ENCODE measurements around the gene RNF183. TPM values are rescaled to one million over a fixed set of nuclear protein-coding genes. Genes with fewer than 3 reads are reported as not detected.
A peak's percentile ranks its signal among the peaks of the same experiment; 100 is the strongest.

The RNF183 gene
- total and polyA plus RNA-seq, 9 of the 15 experiments (the other 6 are each of a cell fraction or from before 2014, with no cell fraction given), result 0.04 to 2.0 (median 0.16) TPM; not detected in 5

- TF ChIP-seq CCAR2 (IDR thresholded peaks at IDR 0.05; ENCODE audit: low read depth, low read length) (no peak), JUND (IDR thresholded peaks at IDR 0.05; ENCODE audit: borderline replicate concordance, low read depth, low read length) (no peak), JUND (tag; IDR thresholded peaks at IDR 0.05; ENCODE audit: borderline replicate concordance, low read depth, low read length) (peak; percentile 62; the same call in 1 of the 3 replicates), ZNF444 (CRISPR knock-in tag; IDR thresholded peaks at IDR 0.05) (peak; percentile 83), EP400 (IDR thresholded peaks at IDR 0.05) (no peak), ZNF57 (CRISPR knock-in tag; IDR thresholded peaks at IDR 0.05) (no peak), SAP30 (IDR thresholded peaks at IDR 0.05; ENCODE audit: borderline replicate concordance, insufficient read depth, low read depth, low read length, poor library complexity, severe bottlenecking) (no peak), ZNF740 (CRISPR knock-in tag; IDR thresholded peaks at IDR 0.05) (no peak), ZNF740 (tag; IDR thresholded peaks at IDR 0.05) (peak in 1 of 2 experiments; percentile 97; a peak in 2 of 4 replicates), CBX8 (IDR thresholded peaks at IDR 0.05; ENCODE audit: borderline replicate concordance, extremely low read depth, low read depth, low read length, poor library complexity, severe bottlenecking) (no peak), ADNP (tag; IDR thresholded peaks at IDR 0.05) (no peak), NONO (IDR thresholded peaks at IDR 0.05; ENCODE audit: low read depth in 2 of 2, low read length in 1 of 2) (no peak), ZNF79 (CRISPR knock-in tag; IDR thresholded peaks at IDR 0.05; ENCODE audit: low read depth) (peak; percentile 86), CXXC5 (CRISPR knock-in tag; IDR thresholded peaks at IDR 0.05) (peak; percentile 87), PHTF2 (CRISPR knock-in tag; IDR thresholded peaks at IDR 0.05) (peak; percentile 68; the same call in 1 of the 2 replicates), DDX20 (tag; IDR thresholded peaks at IDR 0.05; ENCODE audit: low read depth) (peak; percentile 96), HOMEZ (CRISPR knock-in tag; IDR thresholded peaks at IDR 0.05) (peak; percentile 91)
- TF ChIP-seq, protein P1, sequence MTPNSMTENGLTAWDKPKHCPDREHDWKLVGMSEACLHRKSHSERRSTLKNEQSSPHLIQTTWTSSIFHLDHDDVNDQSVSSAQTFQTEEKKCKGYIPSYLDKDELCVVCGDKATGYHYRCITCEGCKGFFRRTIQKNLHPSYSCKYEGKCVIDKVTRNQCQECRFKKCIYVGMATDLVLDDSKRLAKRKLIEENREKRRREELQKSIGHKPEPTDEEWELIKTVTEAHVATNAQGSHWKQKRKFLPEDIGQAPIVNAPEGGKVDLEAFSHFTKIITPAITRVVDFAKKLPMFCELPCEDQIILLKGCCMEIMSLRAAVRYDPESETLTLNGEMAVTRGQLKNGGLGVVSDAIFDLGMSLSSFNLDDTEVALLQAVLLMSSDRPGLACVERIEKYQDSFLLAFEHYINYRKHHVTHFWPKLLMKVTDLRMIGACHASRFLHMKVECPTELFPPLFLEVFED (CRISPR knock-in tag; conservative IDR thresholded peaks at IDR 0.05), result peak; percentile 65; the same call in 1 of the 2 replicates
- TF ChIP-seq, protein P2, sequence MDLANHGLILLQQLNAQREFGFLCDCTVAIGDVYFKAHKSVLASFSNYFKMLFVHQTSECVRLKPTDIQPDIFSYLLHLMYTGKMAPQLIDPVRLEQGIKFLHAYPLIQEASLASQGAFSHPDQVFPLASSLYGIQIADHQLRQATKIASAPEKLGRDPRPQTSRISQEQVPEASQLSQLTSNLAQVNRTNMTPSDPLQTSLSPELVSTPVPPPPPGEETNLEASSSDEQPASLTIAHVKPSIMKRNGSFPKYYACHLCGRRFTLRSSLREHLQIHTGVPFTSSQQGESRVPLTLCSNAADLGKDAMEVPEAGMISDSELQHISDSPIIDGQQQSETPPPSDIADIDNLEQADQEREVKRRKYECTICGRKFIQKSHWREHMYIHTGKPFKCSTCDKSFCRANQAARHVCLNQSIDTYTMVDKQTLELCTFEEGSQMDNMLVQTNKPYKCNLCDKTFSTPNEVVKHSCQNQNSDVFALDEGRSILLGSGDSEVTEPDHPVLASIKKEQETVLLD (IDR thresholded peaks at IDR 0.05), result no peak
- TF ChIP-seq, protein P3, sequence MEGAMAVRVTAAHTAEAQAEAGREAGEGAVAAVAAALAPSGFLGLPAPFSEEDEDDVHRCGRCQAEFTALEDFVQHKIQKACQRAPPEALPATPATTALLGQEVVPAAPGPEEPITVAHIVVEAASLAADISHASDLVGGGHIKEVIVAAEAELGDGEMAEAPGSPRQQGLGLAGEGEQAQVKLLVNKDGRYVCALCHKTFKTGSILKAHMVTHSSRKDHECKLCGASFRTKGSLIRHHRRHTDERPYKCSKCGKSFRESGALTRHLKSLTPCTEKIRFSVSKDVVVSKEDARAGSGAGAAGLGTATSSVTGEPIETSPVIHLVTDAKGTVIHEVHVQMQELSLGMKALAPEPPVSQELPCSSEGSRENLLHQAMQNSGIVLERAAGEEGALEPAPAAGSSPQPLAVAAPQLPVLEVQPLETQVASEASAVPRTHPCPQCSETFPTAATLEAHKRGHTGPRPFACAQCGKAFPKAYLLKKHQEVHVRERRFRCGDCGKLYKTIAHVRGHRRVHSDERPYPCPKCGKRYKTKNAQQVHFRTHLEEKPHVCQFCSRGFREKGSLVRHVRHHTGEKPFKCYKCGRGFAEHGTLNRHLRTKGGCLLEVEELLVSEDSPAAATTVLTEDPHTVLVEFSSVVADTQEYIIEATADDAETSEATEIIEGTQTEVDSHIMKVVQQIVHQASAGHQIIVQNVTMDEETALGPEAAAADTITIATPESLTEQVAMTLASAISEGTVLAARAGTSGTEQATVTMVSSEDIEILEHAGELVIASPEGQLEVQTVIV (CRISPR knock-in tag; IDR thresholded peaks at IDR 0.05; ENCODE audit: borderline replicate concordance), result peak; percentile 82; the same call in 1 of the 2 replicates
These were observed 42.5 kb upstream of the RNF183 start (continued) for GRCh38 chr9:113345671-113346070.
